ENCODE data around the gene ZNF786. TPM values are rescaled to one million over a fixed set of nuclear protein-coding genes. Genes with fewer than 3 reads are reported as not detected.
"Not testable (repeated sequence)": the region's sequence is repeated elsewhere in the genome, so short reads cannot be mapped to it uniquely, and the experiment has no call there.

The ZNF786 gene
- total RNA-seq, 1 experiment from 2014 or later, result 3.0 TPM

- DNase-seq (ENCODE audit: low spot score), result no peak
Observed at GRCh38 chr7:149077594-149077993, 12.9 kb downstream of the ZNF786 start.

- no peak for DNase-seq (ENCODE audit: low spot score)
Observed at GRCh38 chr7:149075286-149075685, 15.2 kb downstream of the ZNF786 start.

- DNase-seq (ENCODE audit: low spot score), result no peak
Observed at GRCh38 chr7:149074116-149074885, 16.2 kb downstream of the ZNF786 start.

GRCh38 chr7:149072438-149072775 is 18.1 kb downstream of the ZNF786 start:
- no peak for DNase-seq (ENCODE audit: low spot score)

- no peak for DNase-seq (ENCODE audit: low spot score)
Observed at GRCh38 chr7:149071641-149072437, 18.7 kb downstream of the ZNF786 start.

- no peak for DNase-seq (ENCODE audit: low spot score)
Observed at GRCh38 chr7:149071182-149071635, 19.3 kb downstream of the ZNF786 start.

- no peak for DNase-seq (ENCODE audit: low spot score)
Observed at GRCh38 chr7:149070372-149071125, 20.0 kb downstream of the ZNF786 start.

GRCh38 chr7:149067869-149068268 is 22.6 kb downstream of the ZNF786 start:
- no peak for DNase-seq (ENCODE audit: low spot score)

GRCh38 chr7:149063476-149063875 is 27.0 kb downstream of the ZNF786 start:
- DNase-seq (ENCODE audit: low spot score), result no peak

GRCh38 chr7:149062217-149062899 is 28.2 kb downstream of the ZNF786 start:
- DNase-seq (ENCODE audit: low spot score), result not testable (repeated sequence)

- DNase-seq (ENCODE audit: low spot score), result no peak
Observed at GRCh38 chr7:149060156-149060555, 30.4 kb downstream of the ZNF786 start.

GRCh38 chr7:149053885-149054284 is 36.6 kb downstream of the ZNF786 start:
- DNase-seq (ENCODE audit: low spot score), result no peak

- no peak for DNase-seq (ENCODE audit: low spot score)
Observed at GRCh38 chr7:149053384-149053783, 37.1 kb downstream of the ZNF786 start.

GRCh38 chr7:149050941-149051340 is 39.6 kb downstream of the ZNF786 start:
- no peak for DNase-seq (ENCODE audit: low spot score)

- DNase-seq (ENCODE audit: low spot score), result no peak
Observed at GRCh38 chr7:149048805-149049204, 41.7 kb downstream of the ZNF786 start.

- no peak for DNase-seq (ENCODE audit: low spot score)
Observed at GRCh38 chr7:149046416-149046815, 44.1 kb downstream of the ZNF786 start.

- no peak for DNase-seq (ENCODE audit: low spot score)
Observed at GRCh38 chr7:149043936-149044335, 46.6 kb downstream of the ZNF786 start.

- DNase-seq (ENCODE audit: low spot score), result no peak
Observed at GRCh38 chr7:149041350-149041749, 49.2 kb downstream of the ZNF786 start.

- not testable (repeated sequence) for DNase-seq (ENCODE audit: low spot score)
Observed at GRCh38 chr7:149038641-149039040, 51.9 kb downstream of the ZNF786 start.

GRCh38 chr7:149036676-149037075 is 53.8 kb downstream of the ZNF786 start:
- no peak for DNase-seq (ENCODE audit: low spot score)

GRCh38 chr7:149031353-149031910 is 59.1 kb downstream of the ZNF786 start:
- DNase-seq (ENCODE audit: low spot score), result no peak

Measured in H4 (cell line).